SKM-1 (cell line): ENCODE results near the gene CDH13.

Experiments
- DNase-seq: peaks from one replicate; lab custom pipeline; 2025; ENCODE audit not compliant: unreplicated experiment; lab: John Stamatoyannopoulos, UW

CDH13 gene

GRCh38 chr16:83689385-83689831 lies 1062.6 kb downstream of the CDH13 start:
- no peak for DNase-seq

DNA sequence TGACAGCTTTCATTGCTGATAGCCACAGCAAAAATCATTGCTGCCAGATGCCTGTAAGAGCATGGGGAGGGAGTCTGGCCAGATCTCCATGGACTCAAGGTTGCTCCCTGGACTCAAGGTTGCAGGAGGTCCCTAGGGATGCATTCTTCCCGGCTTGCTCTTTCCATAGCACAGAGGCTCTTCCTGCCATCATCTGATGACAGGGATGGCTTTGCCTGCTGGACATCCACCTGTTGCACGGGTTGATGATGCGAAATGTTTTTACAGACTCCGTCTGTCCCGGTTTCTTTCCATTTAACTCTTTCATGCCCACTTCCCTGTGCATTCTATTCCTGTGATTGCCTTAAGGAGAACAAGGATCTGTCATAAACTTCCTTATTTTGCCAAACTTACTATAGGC lies 1065.5 kb downstream of the CDH13 start:
- DNase-seq = no peak

GRCh38 chr16:83698964-83699363 lies 1072.2 kb downstream of the CDH13 start:
- DNase-seq = no peak

GRCh38 chr16:83699817-83700216 lies 1073.0 kb downstream of the CDH13 start:
- DNase-seq = no peak

DNA sequence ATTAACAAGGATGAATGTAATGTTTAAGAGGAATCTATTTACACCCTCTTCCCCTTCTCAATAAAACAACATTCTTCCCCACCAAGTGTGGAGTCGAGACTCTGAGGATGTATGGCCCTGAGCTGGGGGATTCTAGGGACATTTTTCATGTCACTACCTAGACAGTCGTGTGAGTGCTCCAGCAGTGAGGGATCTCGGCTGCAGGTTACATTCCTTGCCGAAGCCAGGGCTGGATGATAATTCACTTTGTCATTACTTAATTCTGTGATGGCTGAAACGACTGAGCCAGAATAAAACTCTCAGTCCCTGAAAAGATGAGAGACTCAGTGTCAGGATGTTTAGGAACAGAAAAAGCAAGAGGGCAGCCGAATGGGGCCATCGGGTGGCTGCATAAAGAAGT lies 1074.1 kb downstream of the CDH13 start:
- no peak for DNase-seq

DNA sequence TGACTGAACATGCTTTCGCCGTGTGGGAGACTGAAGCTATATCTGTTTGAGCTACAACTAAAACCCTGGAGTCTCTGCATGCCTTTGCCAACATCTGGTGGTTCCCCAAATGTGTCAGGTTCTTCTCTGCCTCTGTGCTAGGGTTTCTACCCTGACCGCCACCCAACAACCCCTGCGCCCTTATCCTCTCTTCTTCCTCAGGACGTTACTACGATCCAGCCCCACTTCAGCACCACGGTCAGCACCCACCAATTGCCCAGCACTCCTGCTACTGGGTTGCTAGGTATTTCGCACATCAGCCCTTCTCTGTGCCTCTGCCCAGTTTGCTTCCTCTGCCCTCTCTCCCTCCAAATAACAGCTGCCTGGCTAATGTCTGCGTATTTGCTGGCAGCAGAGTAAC lies 1074.7 kb downstream of the CDH13 start:
- no peak for DNase-seq

DNA sequence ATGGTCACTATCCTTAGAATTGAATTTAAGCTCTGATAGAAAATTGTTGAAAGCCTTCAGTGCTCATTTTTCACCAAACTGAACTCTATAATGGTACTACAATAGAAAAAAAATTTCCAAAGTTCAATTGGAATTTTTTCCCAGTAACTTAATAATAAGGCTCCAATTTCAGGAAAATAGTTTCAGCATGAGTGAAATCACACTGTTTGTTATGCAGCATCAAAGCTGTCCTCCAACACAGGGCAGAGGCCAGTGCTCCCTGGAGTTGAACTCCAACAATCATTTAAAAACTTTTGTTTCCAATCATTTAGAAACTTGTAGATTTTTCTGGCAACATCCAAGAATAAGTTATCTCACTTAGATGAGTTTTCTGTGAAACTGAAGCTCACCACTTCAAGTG lies 1077.9 kb downstream of the CDH13 start:
- no peak for DNase-seq

GRCh38 chr16:83705856-83706255 lies 1079.1 kb downstream of the CDH13 start:
- DNase-seq = no peak

- no peak for DNase-seq
These were observed 1079.6 kb downstream of the CDH13 start for GRCh38 chr16:83706394-83706793.

GRCh38 chr16:83711069-83711468 lies 1084.3 kb downstream of the CDH13 start:
- no peak for DNase-seq

GRCh38 chr16:83713597-83713996 lies 1086.8 kb downstream of the CDH13 start:
- no peak for DNase-seq

- DNase-seq = no peak
These were observed 1087.5 kb downstream of the CDH13 start for GRCh38 chr16:83714286-83714685.

DNA sequence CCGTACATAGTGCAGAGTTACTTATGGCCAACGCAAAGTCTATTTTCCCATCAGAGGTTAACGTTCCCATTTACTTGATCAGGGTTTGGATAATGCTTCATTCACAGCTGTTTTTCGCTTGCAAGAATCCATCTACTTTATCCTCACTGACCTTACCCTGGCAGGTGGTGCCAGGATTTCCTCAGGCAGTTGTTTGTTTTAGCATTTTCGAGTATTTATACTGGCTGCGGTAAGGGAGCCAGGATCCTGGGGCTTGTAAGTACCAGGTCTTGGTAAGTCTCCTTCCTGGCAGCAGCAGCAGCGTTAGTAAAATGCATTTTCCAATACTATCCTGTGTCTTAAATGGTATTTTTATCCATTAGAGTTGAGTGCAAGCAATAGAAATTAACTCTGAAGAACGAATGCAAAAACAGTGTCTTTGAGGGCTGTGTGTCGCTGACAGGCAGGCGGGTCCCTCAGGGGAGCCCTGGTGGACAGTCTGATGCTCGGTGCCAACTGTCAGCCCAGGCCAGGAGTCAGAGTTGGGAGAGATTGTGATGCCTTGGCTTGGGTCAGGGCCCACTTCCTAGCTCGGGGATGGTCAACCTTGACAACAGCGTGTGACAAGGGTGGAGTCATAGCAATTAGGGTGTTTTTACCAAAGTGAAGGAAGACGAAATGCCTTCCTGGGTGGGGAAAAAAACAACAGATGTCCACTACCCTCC lies 1088.6 kb downstream of the CDH13 start:
- DNase-seq = no peak

- no peak for DNase-seq
These were observed 1090.5 kb downstream of the CDH13 start for GRCh38 chr16:83717308-83717707.

DNA sequence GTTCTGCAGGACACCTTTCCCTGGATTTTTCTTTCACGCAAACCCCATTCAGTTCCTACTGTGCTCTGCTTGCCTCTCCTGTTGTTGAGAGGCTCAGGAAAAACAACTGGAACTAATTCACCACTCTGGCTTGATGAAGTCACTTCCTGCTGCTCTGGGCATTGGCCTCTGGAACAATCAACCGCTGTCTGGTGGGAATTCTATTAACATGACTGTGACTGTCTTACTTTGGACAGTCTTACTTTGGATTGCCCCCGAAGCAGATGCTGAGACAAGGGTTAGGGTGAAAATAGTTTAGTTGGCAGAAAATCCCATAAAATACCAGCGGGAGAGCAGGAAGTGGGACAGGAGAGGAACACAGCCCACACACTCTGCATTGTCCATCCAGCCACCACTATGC lies 1091.0 kb downstream of the CDH13 start:
- DNase-seq = no peak

DNA sequence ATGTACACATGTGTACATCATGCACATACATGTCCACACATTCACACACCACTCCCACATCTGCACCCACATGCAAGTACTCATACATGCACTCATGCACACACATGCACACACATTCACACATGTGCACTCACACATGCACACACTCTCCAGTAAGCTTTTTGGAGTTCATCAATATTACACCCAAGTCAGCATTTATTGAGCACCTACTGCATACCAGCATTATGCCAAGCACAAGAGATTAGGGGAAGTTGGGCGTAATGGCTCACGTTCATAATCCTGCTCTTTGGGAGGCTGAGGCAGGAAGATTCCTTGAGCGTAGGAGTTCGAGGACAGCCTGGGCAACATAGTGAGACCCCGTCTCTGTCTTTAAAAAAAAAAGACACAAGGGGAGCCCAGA lies 1093.4 kb downstream of the CDH13 start:
- DNase-seq = no peak

- no peak for DNase-seq
These were observed 1094.2 kb downstream of the CDH13 start for GRCh38 chr16:83720981-83721380.

DNA sequence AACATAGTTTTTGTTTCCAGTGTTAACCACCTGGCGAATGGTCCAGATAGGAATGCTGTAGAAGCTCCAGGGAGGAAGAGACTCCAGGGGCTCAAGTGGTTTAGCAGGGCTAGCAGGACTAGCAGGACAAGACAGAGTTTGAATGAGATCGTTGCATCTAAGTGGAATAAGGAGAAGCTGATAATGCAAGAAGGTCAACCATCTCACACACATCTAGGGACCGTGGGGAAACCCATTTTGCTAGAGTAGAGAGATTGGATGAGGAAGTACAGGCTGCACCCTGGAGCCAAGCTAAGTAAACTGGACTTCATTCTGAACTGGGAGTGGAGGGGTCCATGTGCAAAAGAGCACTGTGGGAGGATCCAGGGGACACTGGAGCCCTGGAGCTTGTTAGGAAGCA lies 1094.9 kb downstream of the CDH13 start:
- DNase-seq = no peak

GRCh38 chr16:83722456-83723183 lies 1095.9 kb downstream of the CDH13 start:
- no peak for DNase-seq

DNA sequence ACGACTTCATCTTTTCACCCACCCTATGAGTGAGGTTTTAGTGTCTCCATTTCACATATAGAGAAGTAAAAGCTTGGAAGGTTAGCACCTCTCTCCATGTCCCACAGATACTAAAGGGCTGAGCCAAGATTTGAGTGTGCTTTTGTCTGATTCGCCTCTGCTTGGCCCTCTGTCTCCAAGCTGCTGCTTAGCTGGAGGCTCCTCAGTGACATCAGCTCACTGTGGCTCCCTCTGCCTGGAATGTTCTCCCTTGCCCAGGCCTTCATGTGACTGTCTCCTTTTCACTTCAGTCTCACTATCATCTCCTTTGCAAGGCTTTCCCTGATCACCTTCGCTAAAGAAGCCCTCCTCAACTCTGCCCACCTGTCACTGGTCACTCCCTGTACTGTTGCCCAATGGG lies 1096.5 kb downstream of the CDH13 start:
- DNase-seq = no peak

DNA sequence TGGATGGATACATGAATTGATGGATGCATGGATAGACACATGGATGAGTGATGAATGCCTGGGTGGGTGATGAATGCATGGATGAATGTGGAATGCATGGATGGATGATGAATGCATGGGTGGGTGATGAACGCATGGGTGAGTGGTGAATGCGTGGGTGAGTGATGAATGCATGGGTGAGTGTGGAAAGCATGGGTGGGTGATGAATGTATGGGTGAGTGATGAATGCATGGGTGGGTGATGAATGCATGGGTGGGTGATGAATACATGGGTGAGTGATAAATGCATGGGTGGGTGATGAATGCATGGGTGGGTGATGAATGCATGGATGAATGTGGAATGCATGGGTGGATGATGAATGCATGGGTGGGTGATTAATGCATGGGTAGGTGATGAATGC lies 1097.1 kb downstream of the CDH13 start:
- DNase-seq = no peak

- DNase-seq = no peak
These were observed 1097.8 kb downstream of the CDH13 start for GRCh38 chr16:83724585-83724984.

GRCh38 chr16:83725313-83725712 lies 1098.5 kb downstream of the CDH13 start:
- no peak for DNase-seq
